Endothelial cell of umbilical vein (primary cell): ENCODE results near the gene AHNAK2. TPM values are rescaled to one million over a fixed set of nuclear protein-coding genes. Genes with fewer than 3 reads are reported as not detected.

ENCODE experiments used
- BruUV-seq: library from RNA; stranded (reverse); fragments of 400-500 nt; replicated peaks from 2 replicates; lab custom pipeline; 2021; lab: Mats Ljungman, UMichigan
- CTCF ChIA-PET: fragments of 300-600, 350-600 bp; sonication (Branson Sonifier 250); formaldehyde crosslinking; loops from one replicate; lab custom pipeline; 2021; ENCODE audit warnings: antibody characterized with exemption, inconsistent platforms; lab: Charles Lee
- POLR2A ChIA-PET: fragments of 300-600, 350-600 bp; sonication (Branson Sonifier 250); formaldehyde crosslinking; loops from one replicate; lab custom pipeline; 2021; ENCODE audit warnings: antibody characterized with exemption, inconsistent platforms; lab: Charles Lee
- DNase-seq: peaks from one replicate; pipeline ENCODE4 v3.0.0-alpha.2; 2011; ENCODE audit warnings: low read depth, low spot score
- FAIRE-seq: peaks from 2 replicates; lab custom pipeline; 2011; peaks lifted over from hg19 to GRCh38; lab: Jason Lieb, UNC
- H2AFZ ChIP-seq: 2 replicates; pipeline ENCODE4 v1.6.0; 2012; ENCODE audit warnings: low read depth, low read length, control low read depth, inconsistent platforms
- H3K27ac ChIP-seq: 2 replicates; pipeline ENCODE4 v1.5.1; 2011; ENCODE audit warnings: low read depth, mild to moderate bottlenecking, control low read depth, low read length, moderate library complexity; ENCODE audit not compliant: insufficient read depth
- H3K27me3 ChIP-seq, 2 experiments: 2 replicates each; pipeline versions ENCODE4 v1.6.0 to v1.6.1; 2011; ENCODE audit warnings: low read length in 2 of 2, mixed read lengths in 1 of 2; ENCODE audit not compliant: control insufficient read depth in 2 of 2, insufficient read depth in 2 of 2
- H3K36me3 ChIP-seq, 2 experiments: 2 replicates in 1 of 2; 3 replicates in 1 of 2; pipeline ENCODE4 v1.5.1; 2011; ENCODE audit warnings: low read length in 2 of 2, mild to moderate bottlenecking in 1 of 2, moderate library complexity in 1 of 2; ENCODE audit not compliant: control insufficient read depth in 2 of 2, insufficient read depth in 2 of 2; ENCODE audit errors: extremely low read depth in 1 of 2
- H3K4me1 ChIP-seq: 3 replicates; pipeline ENCODE4 v1.5.1; 2011; ENCODE audit warnings: mild to moderate bottlenecking, low read length; ENCODE audit not compliant: control insufficient read depth, insufficient read depth; ENCODE audit errors: extremely low read depth
- H3K4me2 ChIP-seq: 2 replicates; pipeline ENCODE4 v1.6.1; 2011; ENCODE audit warnings: low read length, control low read depth, mixed read lengths; ENCODE audit not compliant: insufficient read depth
- H3K4me3 ChIP-seq, 3 experiments: fragments of 200-600 bp in 1 of 3; sonication (generic), shearing (Covaris generic) in 1 of 3; replicated peaks in 1 of 3; 2 replicates each; pipeline ENCODE4 v1.5.1; 2011 to 2016; ENCODE audit warnings: control low read depth in 3 of 3, low read length in 3 of 3, mild to moderate bottlenecking in 2 of 3, inconsistent platforms in 1 of 3, low read depth in 1 of 3, moderate library complexity in 1 of 3; ENCODE audit not compliant: insufficient read depth in 1 of 3
- H3K79me2 ChIP-seq: 2 replicates; pipeline ENCODE4 v1.6.0; 2012; ENCODE audit warnings: low read length, inconsistent platforms; ENCODE audit not compliant: control insufficient read depth, insufficient read depth
- H3K9ac ChIP-seq: replicated peaks from 2 replicates; pipeline ENCODE3; 2011; ENCODE audit warnings: low read length, control low read depth; ENCODE audit not compliant: insufficient read depth; ENCODE audit errors: extremely low read depth
- H3K9me1 ChIP-seq: replicated peaks from 3 replicates; pipeline ENCODE4 v1.6.0; 2011; ENCODE audit warnings: mild to moderate bottlenecking, low read length; ENCODE audit not compliant: control insufficient read depth, insufficient read depth; ENCODE audit errors: extremely low read depth
- H3K9me3 ChIP-seq: replicated peaks from 2 replicates; pipeline ENCODE4 v1.5.1; 2012; ENCODE audit warnings: low read length, inconsistent platforms; ENCODE audit not compliant: control insufficient read depth, insufficient read depth
- H4K20me1 ChIP-seq: replicated peaks from 2 replicates; pipeline ENCODE3; 2011; ENCODE audit warnings: mild to moderate bottlenecking, low read length; ENCODE audit not compliant: control insufficient read depth, insufficient read depth; ENCODE audit errors: extremely low read depth
- CTCF ChIP-seq, 2 donors: IDR thresholded peaks; 1 replicate in 1 of 2; 2 replicates in 1 of 2; pipeline ENCODE4 v1.5.1; 2011; ENCODE audit warnings: low read length in 2 of 2, mild to moderate bottlenecking in 2 of 2, moderate library complexity in 2 of 2, control low read depth in 1 of 2, inconsistent platforms in 1 of 2, low read depth in 1 of 2; ENCODE audit not compliant: insufficient read depth in 1 of 2; ENCODE audit errors: extremely low read depth in 1 of 2
- EZH2 ChIP-seq: IDR thresholded peaks from 2 replicates; pipeline ENCODE4 v1.6.1; 2012; ENCODE audit warnings: borderline replicate concordance, low read depth, mild to moderate bottlenecking, moderate library complexity, low read length, inconsistent platforms; ENCODE audit not compliant: severe bottlenecking
- FOS ChIP-seq: IDR thresholded peaks from 2 replicates; pipeline ENCODE4 v1.6.1; 2011; ENCODE audit warnings: mild to moderate bottlenecking, low read length, moderate library complexity, borderline replicate concordance; ENCODE audit not compliant: insufficient read depth
- GATA2 ChIP-seq: IDR thresholded peaks from 2 replicates; pipeline ENCODE4 v1.7.0; 2011; ENCODE audit warnings: low read depth, mild to moderate bottlenecking, moderate library complexity, mixed read lengths, low read length; ENCODE audit not compliant: insufficient read length, insufficient read depth
- JUN ChIP-seq: IDR thresholded peaks from 2 replicates; pipeline ENCODE4 v1.6.1; 2011; ENCODE audit warnings: borderline replicate concordance, low read depth; ENCODE audit not compliant: insufficient read length, insufficient read depth
- MAX ChIP-seq: IDR thresholded peaks from 2 replicates; pipeline ENCODE4 v1.6.1; 2011; ENCODE audit not compliant: insufficient read depth, insufficient read length
- MYC ChIP-seq: IDR thresholded peaks from one replicate; pipeline ENCODE4 v1.6.1; 2011; ENCODE audit warnings: mild to moderate bottlenecking, low read depth, low read length
- POLR2A ChIP-seq: IDR thresholded peaks from 2 replicates; pipeline ENCODE4 v1.6.1; 2012; ENCODE audit warnings: low read depth, mild to moderate bottlenecking, control low read depth, low read length
- POLR2AphosphoS5 ChIP-seq: IDR thresholded peaks from 2 replicates; pipeline ENCODE4 v1.6.1; 2012; ENCODE audit warnings: low read depth, mild to moderate bottlenecking, control low read depth, low read length, moderate library complexity; ENCODE audit not compliant: insufficient read depth
- dilution Hi-C: fragments of 300-500 bp; cut with MboI; formaldehyde crosslinking; loops from one replicate; pipeline ENCODE4 v1.15.0; 2019; ENCODE audit warnings: low sequenced_read_pairs; ENCODE audit not compliant: extremely low pct_ligation_motif_present
- intact Hi-C: fragments of 100-400 bp; cut with micrococcal nuclease; formaldehyde crosslinking; loops from one replicate; pipeline ENCODE4 v1.10.0; 2022
- polyA plus RNA-seq, 4 experiments: library from polyadenylated mRNA; depleted of rRNA in 3 of 4; stranded (reverse) in 3 of 4; unstranded in 1 of 4; fragments of >200 nt; gene quantifications; 2 replicates each; pipeline versions ENCODE4 v1.2.1 to v1.2.3, GENCODE V29; 2011 to 2012; ENCODE audit warnings: missing spikeins in 1 of 4
- total RNA-seq: library from RNA; stranded (reverse); gene quantifications from 2 replicates; pipeline ENCODE4 v1.2.3, GENCODE V29; 2021

Gene AHNAK2
- total and polyA plus RNA-seq, 2 donors (not counting 3 experiments of a cell fraction or from before 2014, with no cell fraction given): 17.7 to 68.7 TPM

GRCh38 chr14:104891664-104892530 is 86.3 kb downstream of the AHNAK2 start:
- H3K4me1 ChIP-seq: peaks cover 16% of the 10 kb centered on the region
- no peak for FAIRE-seq
- no peaks in the 10 kb centered on the region for H3K27me3 ChIP-seq
- no peak overlapping the region for H3K27ac ChIP-seq
- no TSS peak for BruUV-seq
- TF ChIP-seq CTCF (IDR thresholded peaks at IDR 0.05; ENCODE audit: extremely low read depth in 1 of 2, insufficient read depth in 1 of 2, low read depth in 1 of 2, low read length in 2 of 2): no peak
- TF ChIP-seq POLR2A: no peak
- TF ChIP-seq FOS: no peak
- no peak for TF ChIP-seq POLR2AphosphoS5
- TF ChIP-seq MAX: no peak
- TF ChIP-seq GATA2: no peak
- TF ChIP-seq MYC: no peak
- no peak for TF ChIP-seq EZH2
- TF ChIP-seq JUN: no peak
- no peak overlapping the region for H2AFZ ChIP-seq
- H3K9me3 ChIP-seq: no peaks in the 10 kb centered on the region
- no peak overlapping the region for H3K9ac ChIP-seq
- DNase-seq: no peak
- no peaks in the 10 kb centered on the region for H3K9me1 ChIP-seq
- H3K4me2 ChIP-seq: no peak overlapping the region
- no peaks in the 10 kb centered on the region for H4K20me1 ChIP-seq
- POLR2A ChIA-PET: no interaction called here
- H3K36me3 ChIP-seq: peaks cover 2 to 8% of the 10 kb centered on the region in 2 experiments
- no peaks in the 10 kb centered on the region for H3K79me2 ChIP-seq
- no peak overlapping the region for H3K4me3 ChIP-seq
- dilution Hi-C loops (no loop called here), intact Hi-C loops (no loop called here)
- CTCF ChIA-PET: interaction anchor here (1.2 kb wide), 1 partner anchor 154 kb away, joined by 3 read pairs; no protein-coding TSS in a partner anchor
